GM19467 (cell line): ENCODE data around the gene MYORG.

ENCODE experiments used
- ATAC-seq: cut with Tn5 transposase; IDR thresholded peaks from one replicate; pipeline ENCODE4 v1.9.1; 2021; ENCODE audit warnings: mild to moderate bottlenecking, moderate library complexity; ENCODE audit not compliant: unreplicated experiment

Gene MYORG

DNA sequence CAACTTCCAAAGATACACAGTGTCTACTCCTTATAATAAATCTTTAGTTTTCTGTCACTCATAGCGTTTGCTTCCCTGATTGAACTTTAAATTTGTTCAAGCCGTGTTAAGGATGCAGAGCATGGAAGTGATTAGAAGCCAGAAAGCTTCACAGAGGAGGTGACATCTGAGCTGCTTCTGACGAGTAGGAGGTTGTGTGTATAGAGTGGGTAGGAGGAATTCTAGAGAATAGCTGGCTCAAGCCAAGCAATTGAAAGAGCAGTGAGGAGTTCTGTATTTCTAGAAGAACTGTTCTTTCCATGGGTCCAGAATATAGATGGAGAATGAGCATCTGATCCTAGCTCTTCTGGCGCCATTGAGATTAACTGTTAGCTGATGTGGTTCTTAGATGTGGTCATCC, 41.3 kb downstream of the MYORG start:
- no peak for ATAC-seq

DNA sequence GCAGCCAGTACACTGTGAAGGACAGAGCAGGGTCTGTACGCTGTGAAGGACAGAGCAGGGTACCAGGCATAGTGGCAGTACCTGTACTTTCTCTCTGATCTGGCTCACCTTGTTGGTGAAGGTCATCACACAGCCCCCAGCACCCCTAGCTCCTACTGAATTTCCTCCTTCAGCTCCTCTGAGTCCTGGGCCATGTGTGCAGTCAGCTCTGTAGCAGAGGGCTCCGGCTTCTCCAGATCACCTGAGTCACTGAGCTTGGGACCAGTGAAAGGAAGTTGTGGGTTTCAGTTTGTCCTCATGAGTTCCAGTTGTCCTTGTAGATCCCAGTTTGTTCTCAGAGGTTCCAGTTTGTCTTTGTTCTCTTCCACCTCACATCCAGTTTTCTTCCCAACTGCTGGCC, 41.8 kb downstream of the MYORG start:
- ATAC-seq = no peak

DNA sequence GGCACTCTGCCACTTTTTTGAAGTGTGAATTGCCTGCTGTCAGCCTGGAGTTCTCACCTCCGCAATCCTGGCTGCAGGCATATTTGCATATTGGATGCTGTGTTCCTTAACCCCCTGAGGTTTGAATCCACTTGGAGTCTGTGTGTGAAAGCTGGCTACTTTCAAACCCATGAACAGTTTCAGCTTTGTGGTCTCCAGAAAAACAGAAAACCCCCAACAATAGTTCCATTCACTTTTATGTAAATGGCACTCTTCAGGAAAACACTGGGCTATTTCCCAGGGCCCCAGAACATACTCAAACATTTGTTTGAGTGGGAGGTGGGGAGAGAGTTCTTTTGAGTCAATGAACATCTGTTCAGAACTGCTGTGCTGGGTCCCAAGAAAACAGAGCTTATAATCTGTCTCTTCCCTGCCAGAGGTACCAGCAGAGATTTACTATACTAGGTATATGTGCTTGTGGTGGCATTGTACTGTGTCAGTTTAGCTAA, 42.3 kb downstream of the MYORG start:
- no peak for ATAC-seq

DNA sequence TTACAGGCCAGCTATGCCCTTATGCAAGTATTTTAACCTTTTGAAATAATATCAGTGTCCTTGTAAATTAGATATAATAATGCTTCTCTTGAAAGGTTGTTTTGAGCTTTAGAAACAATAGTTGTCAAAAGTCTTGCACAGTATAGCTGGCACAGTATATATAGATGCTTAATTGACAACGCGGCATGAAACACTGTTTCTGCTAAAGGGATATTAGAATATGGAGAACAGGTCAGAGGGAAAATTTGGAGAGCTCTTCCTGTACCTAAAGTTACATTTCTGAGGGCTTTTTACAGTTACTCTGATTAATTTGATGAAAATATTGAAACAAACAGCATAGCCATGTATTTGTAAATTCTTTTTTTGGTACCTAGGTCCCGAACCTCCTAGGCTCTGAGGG, 42.9 kb downstream of the MYORG start:
- ATAC-seq = no peak

DNA sequence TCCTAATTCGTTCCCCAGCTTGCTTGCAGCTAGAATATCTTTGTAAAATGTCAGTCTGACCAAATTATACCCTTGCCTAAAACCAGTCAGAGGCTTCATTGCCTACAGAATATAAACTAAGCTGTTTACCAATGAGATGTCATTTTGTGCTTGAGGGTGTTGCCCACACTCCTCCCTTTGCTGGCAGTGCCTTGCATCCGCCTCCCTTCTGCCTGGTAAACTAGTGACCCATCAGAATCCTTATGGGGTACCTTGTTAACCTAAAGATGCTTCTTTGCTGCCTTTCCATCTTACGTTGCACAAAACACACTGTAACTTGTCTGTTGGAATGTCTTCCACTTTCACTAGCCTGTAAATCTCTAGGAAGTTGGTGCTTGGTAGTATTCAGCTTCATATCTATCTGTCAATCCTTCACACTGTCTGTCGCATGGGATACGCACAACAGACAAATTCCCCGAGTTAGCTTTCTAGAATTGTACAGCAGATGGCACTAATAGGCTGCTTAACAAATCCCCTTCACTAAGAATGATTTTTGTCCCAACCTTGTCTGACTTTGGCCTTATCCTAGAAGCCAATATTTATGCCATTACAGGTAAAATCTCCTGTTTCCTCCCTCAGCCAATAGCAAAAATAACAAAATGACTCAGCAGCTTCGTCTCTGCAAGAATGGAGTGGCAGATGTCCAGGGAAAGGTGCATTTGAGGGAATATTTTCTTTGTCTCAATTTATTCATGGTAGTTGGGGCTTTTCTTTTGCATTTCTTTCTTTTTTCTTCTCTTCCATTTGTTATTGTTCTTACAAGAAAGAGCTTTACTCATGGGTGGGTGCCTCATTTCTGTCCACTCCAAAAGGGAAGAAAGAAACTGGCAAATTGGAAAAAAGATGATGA, 44.4 kb downstream of the MYORG start:
- no peak for ATAC-seq

DNA sequence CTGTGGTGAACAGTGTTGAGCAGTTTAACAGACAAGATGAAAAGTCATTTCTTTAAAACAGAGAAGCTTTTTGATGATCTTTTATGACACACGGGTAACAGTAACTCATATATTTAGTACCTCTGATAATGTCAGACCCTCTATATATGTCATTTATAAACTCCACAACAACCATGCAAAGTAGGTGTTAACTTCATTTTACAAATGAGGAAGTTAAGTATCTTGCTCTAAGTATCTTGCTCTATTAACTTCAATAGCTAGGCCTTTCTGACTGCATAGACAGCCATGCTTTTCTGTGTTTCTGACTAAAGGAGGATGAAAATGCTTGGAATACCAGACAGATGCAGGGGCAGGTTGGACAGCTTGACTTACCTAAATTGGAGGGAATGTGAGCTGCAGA, 45.5 kb downstream of the MYORG start:
- no peak for ATAC-seq

DNA sequence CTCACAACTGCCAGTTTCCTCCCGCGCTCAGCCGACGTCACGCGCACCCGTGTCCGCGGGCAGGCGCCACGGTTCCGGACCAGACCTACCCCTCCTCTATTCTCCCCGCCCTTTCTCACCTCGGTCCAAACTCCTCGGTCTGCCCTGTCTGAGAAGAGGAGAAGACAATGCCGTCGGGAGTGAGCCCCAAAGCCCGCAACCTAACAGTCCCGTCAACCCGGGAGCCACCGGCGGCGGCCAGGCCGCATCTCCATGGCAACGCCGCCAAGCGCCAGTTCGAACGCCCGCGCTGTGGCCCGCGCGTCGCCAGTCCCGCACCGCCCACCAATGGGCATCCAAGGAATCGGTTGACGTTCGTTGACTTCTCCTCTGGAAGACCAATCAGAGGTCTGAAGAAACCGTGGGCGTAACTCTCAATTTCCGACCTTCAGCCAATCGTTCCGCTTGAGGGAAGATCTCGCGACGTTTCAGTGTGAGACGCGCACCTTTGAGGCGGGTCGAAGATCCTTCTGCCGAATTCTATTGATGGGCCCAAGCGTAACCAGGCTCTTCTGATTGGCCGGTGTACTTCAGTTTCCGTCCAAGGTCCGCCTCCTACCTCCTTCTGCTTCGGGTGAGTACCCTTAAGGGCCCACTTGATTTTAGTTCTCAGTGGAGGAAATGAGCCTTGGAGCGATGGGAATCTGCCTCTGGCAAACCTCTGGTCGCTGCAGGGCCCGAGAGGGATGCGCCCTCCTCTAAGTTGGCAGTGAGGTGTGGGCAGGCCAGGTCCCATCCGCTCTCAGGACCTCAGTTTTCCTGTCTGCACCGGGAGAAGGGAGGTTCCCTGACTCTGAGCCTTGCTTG, 47.5 kb downstream of the MYORG start, which contains the start of the genes KIF24 and NUDT2:
KIF24 (minus strand) TSS at position 282 of the 846 bp plus-strand sequence. CDS start 17,922 bp downstream, outside the sequence.
NUDT2 (plus strand) TSS at position 583 of the 846 bp plus-strand sequence. CDS start 9,471 bp downstream, outside the sequence.
- ATAC-seq = peak; percentile 94

DNA sequence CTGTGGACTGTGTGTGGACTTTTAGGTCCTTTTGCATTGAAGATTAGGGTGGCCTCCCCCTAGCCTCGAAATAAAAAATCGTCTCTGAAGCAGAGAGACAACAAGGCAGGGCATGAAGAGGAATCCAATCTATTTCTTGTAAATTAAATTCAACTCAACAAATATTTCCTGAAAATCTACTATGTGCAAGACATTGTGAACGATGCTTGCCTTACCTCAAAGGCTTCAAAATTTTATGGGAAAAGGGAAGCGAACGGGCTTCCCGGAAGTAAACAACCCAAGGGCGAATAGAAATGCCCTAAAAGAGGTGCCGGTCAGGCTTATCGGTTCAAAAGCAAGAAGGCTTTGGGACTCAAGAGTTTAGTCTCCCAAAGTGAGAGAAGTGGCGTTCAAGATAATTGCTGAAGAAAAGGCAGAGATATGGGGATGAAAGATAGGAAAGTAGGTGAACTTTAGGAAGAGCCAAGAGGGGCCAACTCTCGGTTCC, 48.2 kb downstream of the MYORG start:
- ATAC-seq = no peak

DNA sequence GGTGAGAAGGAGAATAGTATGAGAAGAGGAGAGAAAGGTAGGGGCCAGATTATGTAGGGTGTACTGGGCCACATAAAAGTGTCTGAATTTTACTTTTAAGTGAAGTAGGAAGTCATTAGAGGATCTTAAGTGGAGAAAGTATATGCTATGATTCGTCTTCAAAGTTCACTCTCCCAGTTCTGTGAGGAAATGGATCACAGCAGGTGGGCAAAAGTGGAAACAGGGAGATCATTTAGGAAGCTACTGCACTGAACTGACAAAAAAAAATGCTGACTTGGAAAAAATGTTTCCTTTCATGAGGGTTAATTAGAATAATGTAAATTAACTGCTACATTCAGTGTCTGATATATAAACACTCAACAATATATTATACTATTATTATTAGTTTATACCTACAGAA, 50.0 kb downstream of the MYORG start:
- no peak for ATAC-seq

DNA sequence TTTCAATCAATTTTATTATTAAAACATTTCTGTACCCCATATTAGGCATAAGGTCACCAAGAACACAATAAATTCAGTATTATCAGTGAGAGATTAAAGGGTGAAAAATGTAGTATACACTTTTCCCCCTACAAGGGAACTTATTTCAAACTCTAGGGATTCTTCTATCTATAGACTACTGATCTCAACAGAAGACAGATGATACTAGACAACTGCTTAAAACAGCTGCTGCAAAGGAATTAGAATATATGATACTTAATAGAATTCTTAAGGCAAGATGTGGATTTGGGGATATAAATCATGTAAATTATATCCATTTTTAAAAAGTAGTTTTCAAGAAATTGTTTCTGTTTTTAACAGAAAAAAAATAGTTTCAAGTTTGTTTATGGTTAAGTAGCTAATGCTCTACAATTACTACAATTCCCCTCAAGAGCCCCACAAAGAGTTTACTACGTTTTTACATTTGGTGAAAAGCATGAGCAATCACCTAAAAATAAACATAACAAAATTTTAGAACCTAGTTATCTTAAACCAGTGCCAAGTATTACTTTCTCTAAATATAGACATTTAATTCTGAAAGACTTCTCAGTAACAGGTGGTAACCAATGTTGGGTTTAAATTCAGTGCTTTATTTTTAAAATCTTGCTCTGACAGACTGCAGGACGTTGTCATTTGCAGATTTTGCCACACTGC, 53.7 kb downstream of the MYORG start:
- ATAC-seq = no peak

DNA sequence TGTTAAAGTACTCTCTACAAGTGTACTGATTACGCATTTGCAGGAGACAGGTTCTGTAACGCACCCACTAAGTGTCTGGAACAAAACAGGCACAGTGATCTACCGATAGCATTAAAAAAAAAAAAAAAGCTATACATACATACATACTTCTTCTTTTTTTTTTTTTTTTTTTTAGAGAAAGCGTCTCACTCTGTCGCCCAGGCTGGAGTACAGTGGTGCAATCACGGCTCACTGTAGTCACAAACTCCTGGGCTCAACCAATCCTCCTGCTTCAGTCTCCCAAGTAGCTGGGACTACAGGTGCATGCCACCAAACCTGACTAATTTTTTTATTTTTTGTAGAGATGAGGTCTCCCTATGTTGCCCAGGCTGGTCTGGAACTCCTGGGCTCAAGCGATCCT, 55.2 kb downstream of the MYORG start:
- ATAC-seq = no peak

DNA sequence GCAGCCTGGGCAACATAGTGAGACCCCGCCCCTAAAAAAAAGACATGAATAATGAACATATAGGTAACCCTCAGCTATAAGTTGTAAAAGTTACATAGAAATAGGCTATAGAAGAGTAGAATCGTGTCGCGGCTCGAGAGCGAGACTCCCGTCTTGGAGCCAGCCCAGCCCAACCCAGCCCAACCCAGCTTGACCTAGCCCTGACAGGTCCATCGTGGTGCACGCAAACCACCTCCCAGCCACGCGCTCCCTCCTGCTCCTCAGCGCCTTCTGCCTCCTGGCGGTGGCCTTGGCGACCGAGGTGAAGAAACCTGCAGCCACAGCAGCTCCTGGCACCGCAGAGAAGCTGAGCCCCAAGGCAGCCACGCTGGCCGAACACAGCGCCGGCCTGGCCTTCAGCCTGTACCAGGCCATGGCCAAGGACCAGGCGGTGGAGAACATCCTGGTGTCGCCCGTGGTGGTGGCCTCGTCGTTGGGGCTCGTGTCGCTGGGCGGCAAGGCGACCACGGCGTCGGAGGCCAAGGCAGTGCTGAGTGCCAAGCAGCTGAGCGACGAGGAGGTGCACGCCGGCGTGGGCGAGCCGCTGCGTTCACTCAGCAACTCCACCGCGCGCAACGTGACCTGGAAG, 58.4 kb downstream of the MYORG start:
- ATAC-seq = no peak

DNA sequence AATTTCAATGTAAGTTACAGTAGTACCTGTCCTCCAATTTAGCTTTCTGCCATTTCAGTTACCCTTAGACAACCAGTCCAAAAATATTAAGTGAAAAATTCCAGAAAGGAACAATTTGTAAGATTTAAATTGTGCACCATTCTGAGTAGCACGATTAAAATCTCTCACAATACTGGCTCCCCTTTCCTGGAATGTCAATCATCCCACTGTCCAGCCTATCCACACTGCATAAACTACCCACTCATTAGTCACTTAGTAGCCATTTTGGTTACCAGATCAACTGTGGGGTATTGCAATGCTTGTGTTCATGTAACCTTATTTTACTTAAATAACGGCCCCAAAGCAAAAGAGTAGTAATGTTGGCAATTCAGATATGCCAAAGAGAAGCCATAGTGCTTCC, 59.3 kb downstream of the MYORG start:
- no peak for ATAC-seq
